Esophagus muscularis mucosa (tissue), 4 donors: ENCODE data around the gene MEGF6.
A peak's percentile ranks its signal among the peaks of the same experiment; 100 is the strongest.

ENCODE experiments used
- EP300 ChIP-seq: sonication (generic); formaldehyde crosslinking; IDR thresholded peaks from one replicate; pipeline ENCODE4 v1.6.1; 2017; ENCODE audit warnings: antibody characterized with exemption
- POLR2AphosphoS5 ChIP-seq, 2 donors: sonication (generic); formaldehyde crosslinking; IDR thresholded peaks; one replicate each; pipeline ENCODE4 v1.6.1; 2017; ENCODE audit warnings: antibody characterized with exemption in 2 of 2
- TF ChIP-seq, protein P1 (sequence below), 3 experiments: fragments of 200-600 bp in 2 of 3; fragments of 450-650 bp in 1 of 3; sonication (generic) in 2 of 3; IDR thresholded peaks; one replicate each; pipeline ENCODE4 v1.5.1; 2017 to 2019; ENCODE audit warnings: antibody characterized with exemption in 3 of 3, mild to moderate bottlenecking in 2 of 3, moderate library complexity in 1 of 3

DNA sequence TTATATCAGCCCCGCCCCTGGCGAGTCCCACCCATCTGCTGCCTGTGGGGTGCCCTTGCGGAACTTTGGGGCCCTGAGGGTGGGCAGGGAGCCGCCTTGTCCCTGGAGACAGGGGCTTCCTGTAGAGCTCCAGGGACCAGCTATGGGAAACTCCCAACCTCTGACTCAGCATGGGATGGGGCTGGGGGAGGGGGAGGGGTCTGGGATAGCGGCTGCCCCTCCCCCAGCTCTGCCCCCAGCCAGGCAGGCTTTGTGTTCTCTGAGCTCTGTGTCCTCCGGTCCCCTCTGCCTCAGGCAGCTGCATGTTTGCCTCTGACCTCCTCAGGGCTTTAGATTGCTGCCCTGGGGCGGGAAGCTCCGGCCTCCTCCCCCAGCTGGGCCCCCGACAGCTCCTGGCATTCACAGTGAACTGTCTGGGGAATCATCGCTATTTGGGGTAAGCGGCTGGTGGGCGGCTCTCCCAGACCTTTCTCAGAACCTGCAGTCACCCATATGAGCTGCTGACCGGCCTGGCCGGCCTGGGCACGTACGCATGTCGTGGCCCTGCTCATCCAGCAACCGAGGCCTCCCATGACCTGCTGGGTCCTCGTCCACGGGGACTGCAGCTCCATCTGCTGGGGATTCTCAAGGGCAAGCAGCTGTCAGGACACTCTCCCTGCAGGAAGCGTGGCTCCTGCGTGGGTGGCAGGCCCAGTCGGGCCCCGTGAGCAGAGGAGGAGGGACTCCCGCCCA is 139.8 kb downstream of the MEGF6 start:
- no peak for TF ChIP-seq EP300
- TF ChIP-seq, protein P1, sequence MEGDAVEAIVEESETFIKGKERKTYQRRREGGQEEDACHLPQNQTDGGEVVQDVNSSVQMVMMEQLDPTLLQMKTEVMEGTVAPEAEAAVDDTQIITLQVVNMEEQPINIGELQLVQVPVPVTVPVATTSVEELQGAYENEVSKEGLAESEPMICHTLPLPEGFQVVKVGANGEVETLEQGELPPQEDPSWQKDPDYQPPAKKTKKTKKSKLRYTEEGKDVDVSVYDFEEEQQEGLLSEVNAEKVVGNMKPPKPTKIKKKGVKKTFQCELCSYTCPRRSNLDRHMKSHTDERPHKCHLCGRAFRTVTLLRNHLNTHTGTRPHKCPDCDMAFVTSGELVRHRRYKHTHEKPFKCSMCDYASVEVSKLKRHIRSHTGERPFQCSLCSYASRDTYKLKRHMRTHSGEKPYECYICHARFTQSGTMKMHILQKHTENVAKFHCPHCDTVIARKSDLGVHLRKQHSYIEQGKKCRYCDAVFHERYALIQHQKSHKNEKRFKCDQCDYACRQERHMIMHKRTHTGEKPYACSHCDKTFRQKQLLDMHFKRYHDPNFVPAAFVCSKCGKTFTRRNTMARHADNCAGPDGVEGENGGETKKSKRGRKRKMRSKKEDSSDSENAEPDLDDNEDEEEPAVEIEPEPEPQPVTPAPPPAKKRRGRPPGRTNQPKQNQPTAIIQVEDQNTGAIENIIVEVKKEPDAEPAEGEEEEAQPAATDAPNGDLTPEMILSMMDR (IDR thresholded peaks at IDR 0.05): peak in 2 of 3 experiments; percentile 21 to 33
- no peak for TF ChIP-seq POLR2AphosphoS5 (IDR thresholded peaks at IDR 0.05)
